K562 (cell line): ENCODE data around the gene GOLT1A. TPM values are rescaled to one million over a fixed set of nuclear protein-coding genes. Genes with fewer than 3 reads are reported as not detected.

Experiments used
- ATAC-seq: fragments of 200-7000 bp; cut with Tn5 transposase; 3 replicates; pipeline ENCODE4 v1.9.1; 2020; ENCODE audit warnings: moderate library complexity
- BruUV-seq: library from RNA; stranded (reverse); fragments of 400-500 nt; replicated peaks from 2 replicates; lab custom pipeline; 2021; lab: Mats Ljungman, UMichigan
- CTCF ChIA-PET: fragments of 300-600 bp; formaldehyde crosslinking; extraction: SDS; loops from one replicate; lab custom pipeline; 2021; ENCODE audit warnings: low intra/inter-chr PET ratio; lab: Yijun Ruan, JAX
- POLR2A ChIA-PET: fragments of 300-600, 350-650 bp; sonication (Branson Sonifier 250); formaldehyde crosslinking; extraction: SDS; loops from one replicate; lab custom pipeline; 2021; ENCODE audit warnings: antibody characterized with exemption, inconsistent platforms; lab: Yijun Ruan, JAX
- DNase-seq, 4 experiments: peaks; one replicate each; pipeline versions ENCODE4 v3.0.0 to v3.0.0-alpha.2; 2011 to 2018; ENCODE audit warnings: low spot score in 3 of 4, mixed read lengths in 3 of 4; ENCODE audit errors: extremely low read depth in 1 of 4
- FAIRE-seq: peaks from 2 replicates; lab custom pipeline; 2011; peaks lifted over from hg19 to GRCh38; lab: Jason Lieb, UNC
- H2AFZ ChIP-seq: 2 replicates; pipeline ENCODE4 v1.6.0; 2011; ENCODE audit warnings: low read depth, low read length, control low read depth, inconsistent platforms
- H3K27ac ChIP-seq: fragments of 200-600 bp; 3 replicates; pipeline ENCODE4 v1.8.0; 2011; ENCODE audit warnings: low read depth, mild to moderate bottlenecking, control low read depth, inconsistent platforms, low read length, moderate library complexity, mixed read lengths; ENCODE audit errors: extremely low read depth
- H3K27me3 ChIP-seq, 2 experiments: fragments of 300-600 bp in 1 of 2; 2 replicates in 1 of 2; 3 replicates in 1 of 2; pipeline versions ENCODE4 v1.6.0 to v1.8.0; 2011; ENCODE audit warnings: inconsistent platforms in 2 of 2, low read length in 2 of 2, mild to moderate bottlenecking in 1 of 2, mixed read lengths in 1 of 2, moderate library complexity in 1 of 2; ENCODE audit not compliant: control insufficient read depth in 2 of 2, insufficient read depth in 2 of 2
- H3K36me3 ChIP-seq: fragments of 300-600 bp; 3 replicates; pipeline ENCODE4 v1.8.0; 2011; ENCODE audit warnings: mild to moderate bottlenecking, low read length, inconsistent platforms; ENCODE audit not compliant: control insufficient read depth, insufficient read depth
- H3K4me1 ChIP-seq, 2 experiments: fragments of 200-600 bp in 1 of 2; replicated peaks in 1 of 2; 2 replicates in 1 of 2; 3 replicates in 1 of 2; pipeline versions ENCODE4 v1.5.1 to v1.8.0; 2011; ENCODE audit warnings: inconsistent platforms in 2 of 2, low read length in 2 of 2, mild to moderate bottlenecking in 1 of 2, mixed read lengths in 1 of 2, moderate library complexity in 1 of 2; ENCODE audit not compliant: control insufficient read depth in 2 of 2, insufficient read depth in 2 of 2
- H3K4me2 ChIP-seq: 2 replicates; pipeline ENCODE4 v1.6.1; 2011; ENCODE audit warnings: low read length, control low read depth, inconsistent platforms, mixed read lengths; ENCODE audit not compliant: insufficient read depth
- H3K4me3 ChIP-seq: fragments of 200-600 bp; sonication (generic), shearing (Covaris generic); 2 replicates; pipeline ENCODE4 v1.5.1; 2016; ENCODE audit warnings: control low read depth, inconsistent platforms
- H3K79me2 ChIP-seq: fragments of 200-600 bp; 3 replicates; pipeline ENCODE4 v1.8.0; 2011; ENCODE audit warnings: low read length, inconsistent platforms; ENCODE audit not compliant: control insufficient read depth, insufficient read depth
- H3K9ac ChIP-seq, 2 experiments: 2 replicates each; pipeline versions ENCODE4 v1.6.0 to v1.6.1; 2011; ENCODE audit warnings: low read depth in 2 of 2, low read length in 2 of 2, control low read depth in 1 of 2, inconsistent platforms in 1 of 2, mild to moderate bottlenecking in 1 of 2, mixed read lengths in 1 of 2; ENCODE audit not compliant: insufficient read depth in 1 of 2
- H3K9me1 ChIP-seq: one replicate; pipeline ENCODE4 v1.6.0; 2011; ENCODE audit warnings: inconsistent platforms, mild to moderate bottlenecking, low read length, moderate library complexity; ENCODE audit not compliant: control insufficient read depth, insufficient read depth
- H3K9me3 ChIP-seq: replicated peaks from 2 replicates; pipeline ENCODE4 v1.5.1; 2011; ENCODE audit warnings: low read depth, low read length, inconsistent platforms; ENCODE audit not compliant: control insufficient read depth, insufficient read depth
- H4K20me1 ChIP-seq: replicated peaks from 2 replicates; pipeline ENCODE4 v1.6.1; 2011; ENCODE audit warnings: low read length, inconsistent platforms, mixed read lengths; ENCODE audit not compliant: control insufficient read depth, insufficient read depth
- BMI1 ChIP-seq: fragments of 150-350 bp; IDR thresholded peaks from 2 replicates; pipeline ENCODE4 v1.6.1; 2014; ENCODE audit warnings: low read length
- CC2D1A ChIP-seq: fragments of 450-650 bp; IDR thresholded peaks from 2 replicates; pipeline ENCODE4 v1.6.1; 2017; ENCODE audit warnings: mild to moderate bottlenecking
- GABPB1 ChIP-seq: sonication (generic); formaldehyde crosslinking; IDR thresholded peaks from 2 replicates; pipeline ENCODE4 v1.8.0; 2022; ENCODE audit warnings: mild to moderate bottlenecking, missing genetic modification reagents
- KHSRP ChIP-seq: fragments of 450-650 bp; IDR thresholded peaks from 2 replicates; pipeline ENCODE4 v1.6.1; 2017
- MYNN ChIP-seq, 2 experiments: sonication (generic); formaldehyde crosslinking in 1 of 2; IDR thresholded peaks; 2 replicates each; pipeline versions ENCODE4 v1.5.0 to v1.6.1; 2016 to 2020; ENCODE audit warnings: antibody characterized with exemption in 1 of 2, missing genetic modification reagents in 1 of 2
- NFE2L1 ChIP-seq: fragments of 450-650 bp; IDR thresholded peaks from 2 replicates; pipeline ENCODE4 v1.6.1; 2016; ENCODE audit warnings: missing genetic modification characterization, low read depth, mild to moderate bottlenecking, missing compliant biosample characterization, moderate library complexity, borderline replicate concordance
- PTBP1 ChIP-seq: fragments of 200-400 bp; formaldehyde crosslinking; IDR thresholded peaks from 2 replicates; pipeline ENCODE4 v1.6.1; 2017; ENCODE audit warnings: low read depth, low read length
- RHOXF2B ChIP-seq: fragments of 250-450 bp; sonication (Bioruptor Pico); conservative IDR thresholded peaks from 2 replicates; pipeline ENCODE4 v1.5.1; 2021
- SMARCA5 ChIP-seq: fragments of 450-650 bp; IDR thresholded peaks from 2 replicates; pipeline ENCODE4 v1.6.1; 2016
- SOX6 ChIP-seq: fragments of 450-650 bp; IDR thresholded peaks from 2 replicates; pipeline ENCODE4 v1.6.1; 2014; ENCODE audit warnings: mild to moderate bottlenecking
- TBP ChIP-seq: optimal IDR thresholded peaks from 2 replicates; pipeline ENCODE3; 2011; ENCODE audit warnings: low read depth, low read length, improper control_type of control experiment
- TCFL5 ChIP-seq: fragments of 250-450 bp; sonication (Bioruptor Pico); conservative IDR thresholded peaks from 2 replicates; pipeline ENCODE4 v1.6.1; 2021; ENCODE audit warnings: mild to moderate bottlenecking, moderate library complexity, matching md5 sums
- ZNF253 ChIP-seq: fragments of 250-450 bp; sonication (Bioruptor Pico); conservative IDR thresholded peaks from 2 replicates; pipeline ENCODE4 v1.6.1; 2021; ENCODE audit warnings: mild to moderate bottlenecking
- ZNF76 ChIP-seq: fragments of 250-450 bp; sonication (Bioruptor Pico); IDR thresholded peaks from 2 replicates; pipeline ENCODE4 v1.4.0; 2020; ENCODE audit warnings: mild to moderate bottlenecking, moderate library complexity, borderline replicate concordance
- ZNF780A ChIP-seq: fragments of 250-450 bp; sonication (Bioruptor Pico); IDR thresholded peaks from 2 replicates; pipeline ENCODE4 v1.5.0; 2021; ENCODE audit warnings: mild to moderate bottlenecking
- WGBS: fragments of 100-300 bp; shearing (Covaris generic); methylation state at CpG from one replicate; pipeline ENCODE4 v1.1.6; 2016; ENCODE audit warnings: low coverage, mixed read lengths; ENCODE audit not compliant: insufficient coverage; ENCODE audit errors: missing lambda C conversion rate; 5-methylcytosine and 5-hydroxymethylcytosine counted together
- in situ Hi-C: fragments of 300-500 bp; cut with MboI; formaldehyde crosslinking; loops from 4 replicates; pipeline ENCODE4 v1.15.0; 2018; ENCODE audit warnings: inconsistent platforms, mixed read lengths
- intact Hi-C: fragments of 100-400 bp; cut with micrococcal nuclease; formaldehyde crosslinking; loops from 2 replicates; pipeline ENCODE4 v1.14.2; 2022
- polyA plus RNA-seq, 8 experiments: library from polyadenylated mRNA; depleted of rRNA in 4 of 8; stranded (reverse) in 5 of 8; unstranded in 3 of 8; fragments of >200 nt; fragmentation: Nextera tagmentation in 2 of 8; fragmentation: Illumina TruSeq in 1 of 8; extraction: Ambion mirVana in 2 of 8; extraction: Trizol in 1 of 8; gene quantifications; 2 replicates each; pipeline versions ENCODE4 v1.2.1 to v1.2.3, GENCODE V29; 2011 to 2014; ENCODE audit warnings: inconsistent platforms in 1 of 8, missing spikeins in 1 of 8
- total RNA-seq, 7 experiments: library from RNA; depleted of rRNA in 6 of 7; stranded (reverse); fragments of >200 nt in 6 of 7; fragmentation: Illumina TruSeq in 2 of 7; extraction: Trizol in 2 of 7; gene quantifications; 2 replicates each; pipeline versions ENCODE4 v1.2.1 to v1.2.3, GENCODE V29; 2011 to 2021; ENCODE audit warnings: low replicate concordance in 1 of 7
- TF ChIP-seq, protein P1 (sequence below): fragments of 450-650 bp; IDR thresholded peaks from 2 replicates; pipeline ENCODE4 v1.6.1; 2017; ENCODE audit warnings: antibody characterized with exemption, mild to moderate bottlenecking
- TF ChIP-seq, protein P2 (sequence below): sonication (generic); formaldehyde crosslinking; IDR thresholded peaks from 2 replicates; pipeline ENCODE4 v1.5.0; 2020; ENCODE audit warnings: missing genetic modification reagents

The GOLT1A gene
- total and polyA plus RNA-seq, 9 of the 15 experiments (the other 6 are each of a cell fraction or from before 2014, with no cell fraction given) = not detected

DNA sequence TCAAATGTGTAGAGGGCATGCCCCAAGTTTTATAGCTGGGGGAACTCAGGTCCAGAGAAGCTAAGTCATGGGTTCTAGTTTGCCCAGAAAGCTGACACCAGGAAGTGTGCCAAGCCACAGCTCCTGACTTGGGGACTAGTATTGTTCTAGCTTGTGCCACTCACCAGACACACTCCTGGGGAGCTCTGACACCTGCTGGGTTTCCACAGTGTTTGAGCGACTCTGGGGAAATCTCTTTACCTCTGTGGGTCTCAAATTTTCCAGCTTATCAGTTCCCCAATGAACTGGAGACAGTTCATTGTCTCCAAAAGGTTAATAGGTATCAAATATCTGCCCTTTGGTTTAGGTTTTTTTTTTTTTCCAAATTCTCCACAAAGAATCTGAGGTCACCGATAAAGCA lies 21.7 kb downstream of the GOLT1A start:
- Histone ChIP-seq H3K9ac (no peak overlapping the region), H3K79me2 (no peaks in the 10 kb centered on the region), H4K20me1 (0 out of 2 replicates have a peak, but pooled peaks cover 4% of the 10 kb centered on the region), H3K4me3 (no peak overlapping the region), H3K27ac (no peak overlapping the region), H3K9me3 (no peaks in the 10 kb centered on the region; the same call in 1 of the 2 replicates), H3K4me1 (peaks cover 0 to 4% of the 10 kb centered on the region in 2 experiments; a peak in 2 of 5 replicates), H3K27me3 (peaks cover 35 to 73% of the 10 kb centered on the region in 2 experiments), H3K4me2 (no peak overlapping the region), H3K9me1 (no peaks in the 10 kb centered on the region), H3K36me3 (no peaks in the 10 kb centered on the region), H2AFZ (no peak overlapping the region)
- no peak for DNase-seq
- TF ChIP-seq ZNF253 (CRISPR knock-in tag) = no peak
- TF ChIP-seq GABPB1 = no peak
- no peak for TF ChIP-seq TBP
- no peak for TF ChIP-seq ZNF780A (CRISPR knock-in tag)
- no peak for TF ChIP-seq RHOXF2B (CRISPR knock-in tag)
- TF ChIP-seq, protein P1, sequence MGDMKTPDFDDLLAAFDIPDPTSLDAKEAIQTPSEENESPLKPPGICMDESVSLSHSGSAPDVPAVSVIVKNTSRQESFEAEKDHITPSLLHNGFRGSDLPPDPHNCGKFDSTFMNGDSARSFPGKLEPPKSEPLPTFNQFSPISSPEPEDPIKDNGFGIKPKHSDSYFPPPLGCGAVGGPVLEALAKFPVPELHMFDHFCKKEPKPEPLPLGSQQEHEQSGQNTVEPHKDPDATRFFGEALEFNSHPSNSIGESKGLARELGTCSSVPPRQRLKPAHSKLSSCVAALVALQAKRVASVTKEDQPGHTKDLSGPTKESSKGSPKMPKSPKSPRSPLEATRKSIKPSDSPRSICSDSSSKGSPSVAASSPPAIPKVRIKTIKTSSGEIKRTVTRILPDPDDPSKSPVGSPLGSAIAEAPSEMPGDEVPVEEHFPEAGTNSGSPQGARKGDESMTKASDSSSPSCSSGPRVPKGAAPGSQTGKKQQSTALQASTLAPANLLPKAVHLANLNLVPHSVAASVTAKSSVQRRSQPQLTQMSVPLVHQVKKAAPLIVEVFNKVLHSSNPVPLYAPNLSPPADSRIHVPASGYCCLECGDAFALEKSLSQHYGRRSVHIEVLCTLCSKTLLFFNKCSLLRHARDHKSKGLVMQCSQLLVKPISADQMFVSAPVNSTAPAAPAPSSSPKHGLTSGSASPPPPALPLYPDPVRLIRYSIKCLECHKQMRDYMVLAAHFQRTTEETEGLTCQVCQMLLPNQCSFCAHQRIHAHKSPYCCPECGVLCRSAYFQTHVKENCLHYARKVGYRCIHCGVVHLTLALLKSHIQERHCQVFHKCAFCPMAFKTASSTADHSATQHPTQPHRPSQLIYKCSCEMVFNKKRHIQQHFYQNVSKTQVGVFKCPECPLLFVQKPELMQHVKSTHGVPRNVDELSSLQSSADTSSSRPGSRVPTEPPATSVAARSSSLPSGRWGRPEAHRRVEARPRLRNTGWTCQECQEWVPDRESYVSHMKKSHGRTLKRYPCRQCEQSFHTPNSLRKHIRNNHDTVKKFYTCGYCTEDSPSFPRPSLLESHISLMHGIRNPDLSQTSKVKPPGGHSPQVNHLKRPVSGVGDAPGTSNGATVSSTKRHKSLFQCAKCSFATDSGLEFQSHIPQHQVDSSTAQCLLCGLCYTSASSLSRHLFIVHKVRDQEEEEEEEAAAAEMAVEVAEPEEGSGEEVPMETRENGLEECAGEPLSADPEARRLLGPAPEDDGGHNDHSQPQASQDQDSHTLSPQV = no peak
- TF ChIP-seq, protein P2, sequence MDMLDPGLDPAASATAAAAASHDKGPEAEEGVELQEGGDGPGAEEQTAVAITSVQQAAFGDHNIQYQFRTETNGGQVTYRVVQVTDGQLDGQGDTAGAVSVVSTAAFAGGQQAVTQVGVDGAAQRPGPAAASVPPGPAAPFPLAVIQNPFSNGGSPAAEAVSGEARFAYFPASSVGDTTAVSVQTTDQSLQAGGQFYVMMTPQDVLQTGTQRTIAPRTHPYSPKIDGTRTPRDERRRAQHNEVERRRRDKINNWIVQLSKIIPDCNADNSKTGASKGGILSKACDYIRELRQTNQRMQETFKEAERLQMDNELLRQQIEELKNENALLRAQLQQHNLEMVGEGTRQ = no peak
- TF ChIP-seq KHSRP = no peak
- no peak for TF ChIP-seq SMARCA5
- TF ChIP-seq SOX6 = no peak
- TF ChIP-seq PTBP1 = no peak
- no peak for TF ChIP-seq CC2D1A
- no peak for TF ChIP-seq MYNN (IDR thresholded peaks at IDR 0.05)
- no peak for TF ChIP-seq MYNN (CRISPR knock-in tag; IDR thresholded peaks at IDR 0.05)
- TF ChIP-seq NFE2L1 = no peak
- no peak for TF ChIP-seq TCFL5 (CRISPR knock-in tag)
- TF ChIP-seq ZNF76 = no peak
- no peak for TF ChIP-seq BMI1
- ChIA-PET POLR2A (interaction anchor here (0.5 to 1.4 kb wide), 2 partner anchors 56 to 158 kb away, joined by 3 to 6 read pairs; no protein-coding TSS in a partner anchor), CTCF (no interaction called here)
- no TSS peak for BruUV-seq
- in situ Hi-C loops (no loop called here), intact Hi-C loops (no loop called here)
- no peak for FAIRE-seq
- no peak for ATAC-seq
- 0% methylated on average over 2 of the region's 2 CpGs for WGBS
